ENCODE measurements around the gene UACA.

The UACA gene

DNA sequence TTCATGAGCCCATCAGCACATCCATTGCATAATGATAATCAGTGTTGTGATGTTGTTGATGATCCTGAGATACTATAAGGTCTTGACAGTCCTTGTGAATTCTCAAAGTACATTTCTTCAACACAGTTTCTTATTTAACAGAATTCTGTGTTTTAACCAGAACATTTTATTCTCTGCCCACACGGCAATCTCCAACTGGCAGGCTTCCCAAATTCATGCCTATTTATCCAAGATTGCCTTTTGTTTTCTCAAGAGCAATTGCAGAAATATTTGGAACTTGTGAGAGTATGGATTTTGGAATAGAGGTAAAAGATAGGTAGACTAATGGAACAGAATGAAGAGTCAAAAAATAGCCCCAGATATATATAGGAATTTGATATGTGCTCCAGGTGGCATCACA is 116.0 kb downstream of the UACA start:
- no peak overlapping the region for H3K4me3 ChIP-seq
- no peaks in the 10 kb centered on the region for H3K27me3 ChIP-seq
- intact Hi-C loops (cut with DNase I; ENCODE audit: low total_unique reads) = no loop called here
- no peaks in the 10 kb centered on the region for H3K9me3 ChIP-seq
- peaks cover 0 to 12% (median 3%) of the 10 kb centered on the region in 4 donors for H3K4me1 ChIP-seq
- no peak for DNase-seq
- TF ChIP-seq, protein P1, sequence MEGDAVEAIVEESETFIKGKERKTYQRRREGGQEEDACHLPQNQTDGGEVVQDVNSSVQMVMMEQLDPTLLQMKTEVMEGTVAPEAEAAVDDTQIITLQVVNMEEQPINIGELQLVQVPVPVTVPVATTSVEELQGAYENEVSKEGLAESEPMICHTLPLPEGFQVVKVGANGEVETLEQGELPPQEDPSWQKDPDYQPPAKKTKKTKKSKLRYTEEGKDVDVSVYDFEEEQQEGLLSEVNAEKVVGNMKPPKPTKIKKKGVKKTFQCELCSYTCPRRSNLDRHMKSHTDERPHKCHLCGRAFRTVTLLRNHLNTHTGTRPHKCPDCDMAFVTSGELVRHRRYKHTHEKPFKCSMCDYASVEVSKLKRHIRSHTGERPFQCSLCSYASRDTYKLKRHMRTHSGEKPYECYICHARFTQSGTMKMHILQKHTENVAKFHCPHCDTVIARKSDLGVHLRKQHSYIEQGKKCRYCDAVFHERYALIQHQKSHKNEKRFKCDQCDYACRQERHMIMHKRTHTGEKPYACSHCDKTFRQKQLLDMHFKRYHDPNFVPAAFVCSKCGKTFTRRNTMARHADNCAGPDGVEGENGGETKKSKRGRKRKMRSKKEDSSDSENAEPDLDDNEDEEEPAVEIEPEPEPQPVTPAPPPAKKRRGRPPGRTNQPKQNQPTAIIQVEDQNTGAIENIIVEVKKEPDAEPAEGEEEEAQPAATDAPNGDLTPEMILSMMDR (IDR thresholded peaks at IDR 0.05) = no peak
- peaks cover 0 to 4% (median 0%) of the 10 kb centered on the region in 3 donors for H3K36me3 ChIP-seq
- no peak overlapping the region for H3K27ac ChIP-seq

GRCh38 chr15:70646169-70646568 is 117.2 kb downstream of the UACA start:
- TF ChIP-seq, protein P1 (IDR thresholded peaks at IDR 0.05) = no peak
- no peak for DNase-seq
- intact Hi-C loops (cut with DNase I; ENCODE audit: low total_unique reads) = no loop called here
- no peaks in the 10 kb centered on the region for H3K27me3 ChIP-seq
- H3K27ac ChIP-seq = no peak overlapping the region
- H3K9me3 ChIP-seq = no peaks in the 10 kb centered on the region
- peaks cover 0 to 12% (median 3%) of the 10 kb centered on the region in 4 donors for H3K4me1 ChIP-seq
- no peaks in the 10 kb centered on the region for H3K36me3 ChIP-seq
- no peak overlapping the region for H3K4me3 ChIP-seq

DNA sequence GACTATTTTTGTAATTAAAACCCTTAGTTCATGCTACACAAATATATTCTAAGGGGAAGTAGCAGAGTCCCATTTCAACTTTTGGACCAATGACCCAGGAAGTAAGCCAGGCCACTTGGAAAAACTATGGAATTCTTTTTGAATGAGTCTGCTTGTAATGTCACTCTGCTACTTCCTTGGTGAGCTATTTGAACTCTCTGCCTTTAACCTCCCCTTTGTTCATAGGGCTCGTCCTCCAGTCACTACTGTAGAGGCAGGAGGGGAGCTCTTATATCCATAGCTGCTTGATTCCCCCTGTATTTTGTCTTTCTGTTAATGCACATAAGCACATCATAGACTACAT is 119.6 kb downstream of the UACA start:
- DNase-seq = no peak
- Histone ChIP-seq H3K27ac (no peak overlapping the region), H3K4me1 (peaks cover 0 to 12% (median 3%) of the 10 kb centered on the region in 4 donors), H3K4me3 (no peak overlapping the region), H3K36me3 (peaks cover 0 to 12% (median under 1%) of the 10 kb centered on the region in 3 donors), H3K9me3 (no peaks in the 10 kb centered on the region), H3K27me3 (no peaks in the 10 kb centered on the region)
- intact Hi-C loops (cut with DNase I; ENCODE audit: low total_unique reads) = no loop called here
- TF ChIP-seq, protein P1 (IDR thresholded peaks at IDR 0.05) = no peak

- H3K4me1 ChIP-seq = peaks cover 0 to 12% (median 3%) of the 10 kb centered on the region in 4 donors
- intact Hi-C loops (cut with DNase I; ENCODE audit: low total_unique reads) = no loop called here
- no peak overlapping the region for H3K27ac ChIP-seq
- no peak overlapping the region for H3K4me3 ChIP-seq
- no peaks in the 10 kb centered on the region for H3K27me3 ChIP-seq
- DNase-seq = no peak
- TF ChIP-seq, protein P1 (IDR thresholded peaks at IDR 0.05) = no peak
- H3K9me3 ChIP-seq = no peaks in the 10 kb centered on the region
- peaks cover 0 to 14% (median 5%) of the 10 kb centered on the region in 3 donors for H3K36me3 ChIP-seq
Measured at GRCh38 chr15:70643106-70643782, 120.1 kb downstream of the UACA start.

DNA sequence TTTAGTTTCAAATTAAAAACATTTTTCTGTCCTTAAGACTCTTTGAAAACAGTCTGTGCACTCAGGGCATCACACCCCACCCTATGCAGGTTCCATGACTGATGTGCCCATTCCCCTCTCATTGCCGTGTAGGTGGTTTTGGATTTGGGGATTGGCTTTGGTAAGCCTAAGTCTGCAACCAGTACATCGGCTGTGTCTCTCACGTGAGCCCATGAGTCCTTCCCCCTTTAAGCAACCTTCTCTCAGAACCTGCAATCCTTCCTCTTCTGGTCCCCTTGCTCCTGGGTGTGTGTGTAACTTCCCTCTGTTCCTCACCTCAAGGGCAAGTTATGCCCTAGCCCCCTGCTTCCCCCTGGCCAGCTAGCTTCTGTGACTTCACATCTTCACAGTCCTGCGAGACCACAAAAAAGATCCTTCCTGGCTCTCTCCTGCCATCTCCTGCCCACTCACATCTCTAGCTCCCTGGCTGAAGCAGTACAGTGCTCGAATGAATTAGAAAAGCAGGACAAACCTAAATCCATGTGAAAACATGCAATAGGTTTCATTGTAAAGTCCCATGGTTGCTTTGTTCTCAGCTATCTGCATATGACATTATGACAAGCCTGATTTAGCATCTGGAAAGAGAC is 126.7 kb downstream of the UACA start:
- Histone ChIP-seq H3K27me3 (no peaks in the 10 kb centered on the region), H3K9me3 (no peaks in the 10 kb centered on the region), H3K36me3 (peaks cover 0 to 18% (median 11%) of the 10 kb centered on the region in 3 donors), H3K4me1 (no peaks in the 10 kb centered on the region), H3K4me3 (no peak overlapping the region), H3K27ac (no peak overlapping the region)
- intact Hi-C loops (cut with DNase I; ENCODE audit: low total_unique reads) = no loop called here
- TF ChIP-seq, protein P1 (IDR thresholded peaks at IDR 0.05) = no peak
- DNase-seq = no peak
